HS-5 (cell line): ENCODE results near the gene ARL6IP4.

Experiments used
- DNase-seq: peaks from one replicate; pipeline ENCODE4 v3.0.0-alpha.2; 2012; ENCODE audit warnings: low read depth

ARL6IP4 gene

DNA sequence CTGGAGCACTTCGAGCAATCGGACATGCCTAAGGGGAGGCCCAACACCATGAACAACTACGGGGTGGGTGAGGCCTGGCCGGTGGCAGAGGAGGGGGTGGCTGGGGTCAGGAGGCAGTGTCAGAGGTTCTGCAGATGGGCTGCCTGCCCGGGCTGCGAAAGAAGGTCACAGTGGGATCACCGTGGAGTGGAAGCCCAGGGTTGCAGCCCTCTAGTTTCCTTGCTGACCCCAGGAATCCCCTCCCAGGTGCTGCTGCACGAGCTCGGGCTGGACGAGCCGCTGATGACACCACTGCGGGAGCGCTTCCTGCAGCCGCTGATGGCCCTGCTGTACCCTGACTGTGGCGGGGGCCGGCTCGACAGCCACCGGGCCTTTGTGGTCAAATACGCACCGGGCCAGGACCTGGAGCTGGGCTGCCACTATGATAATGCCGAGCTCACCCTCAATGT lies 1.9 kb upstream of the ARL6IP4 start:
- DNase-seq: no peak

DNA sequence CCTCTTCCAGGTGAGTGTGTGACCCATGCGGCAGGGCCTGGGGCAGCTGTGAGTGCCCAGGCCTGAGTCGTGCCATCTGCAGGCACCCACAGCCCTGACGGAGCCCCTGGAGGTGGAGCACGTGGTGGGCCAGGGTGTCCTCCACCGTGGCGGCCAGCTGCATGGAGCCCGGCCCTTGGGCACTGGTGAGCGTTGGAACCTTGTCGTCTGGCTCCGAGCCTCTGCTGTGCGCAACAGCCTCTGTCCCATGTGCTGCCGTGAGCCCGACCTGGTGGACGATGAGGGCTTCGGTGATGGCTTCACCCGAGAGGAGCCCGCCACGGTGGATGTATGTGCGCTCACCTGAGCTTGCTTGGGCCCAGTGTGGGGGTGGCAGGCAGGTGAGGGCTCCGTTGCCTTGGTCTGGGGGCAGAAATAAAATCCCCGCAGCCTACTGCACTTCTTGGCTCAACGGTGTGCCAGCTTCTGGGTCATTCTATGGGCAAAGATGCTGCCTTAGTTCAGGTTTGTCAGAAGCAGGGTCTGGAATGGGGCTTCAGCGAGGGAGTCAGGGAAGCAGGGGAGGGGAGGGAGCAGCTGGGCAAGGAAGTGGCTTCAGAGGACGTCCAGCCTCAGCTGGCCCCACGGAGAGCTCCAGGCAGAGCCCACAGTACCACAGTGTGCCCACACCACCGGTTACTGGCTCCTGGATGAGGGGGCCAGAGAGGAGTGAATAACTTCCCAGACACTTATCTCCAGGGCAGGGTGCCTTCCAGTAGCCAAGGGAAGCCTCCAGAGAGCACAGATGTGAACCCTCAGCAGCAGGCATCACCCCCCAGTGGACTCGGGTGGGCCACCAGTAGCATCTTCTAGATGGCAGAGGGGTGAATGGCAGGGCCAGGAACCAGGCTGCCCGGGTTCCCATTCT lies 1.2 kb upstream of the ARL6IP4 start:
- no peak for DNase-seq

DNA sequence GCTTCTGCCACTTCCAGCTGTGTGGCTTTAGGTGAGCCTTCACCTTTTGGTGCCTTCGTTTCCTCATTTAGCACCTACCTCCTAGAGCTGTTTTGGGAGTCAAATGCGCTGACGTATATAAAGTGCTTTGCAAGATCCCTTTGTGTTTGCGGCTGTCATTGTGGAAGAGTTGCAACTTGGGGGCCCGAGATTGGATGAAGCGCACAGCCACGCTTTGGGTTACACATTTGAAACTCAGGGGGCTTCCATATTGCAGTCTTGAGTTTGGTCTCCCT lies 636 bp upstream of the ARL6IP4 start:
- DNase-seq: no peak

DNA sequence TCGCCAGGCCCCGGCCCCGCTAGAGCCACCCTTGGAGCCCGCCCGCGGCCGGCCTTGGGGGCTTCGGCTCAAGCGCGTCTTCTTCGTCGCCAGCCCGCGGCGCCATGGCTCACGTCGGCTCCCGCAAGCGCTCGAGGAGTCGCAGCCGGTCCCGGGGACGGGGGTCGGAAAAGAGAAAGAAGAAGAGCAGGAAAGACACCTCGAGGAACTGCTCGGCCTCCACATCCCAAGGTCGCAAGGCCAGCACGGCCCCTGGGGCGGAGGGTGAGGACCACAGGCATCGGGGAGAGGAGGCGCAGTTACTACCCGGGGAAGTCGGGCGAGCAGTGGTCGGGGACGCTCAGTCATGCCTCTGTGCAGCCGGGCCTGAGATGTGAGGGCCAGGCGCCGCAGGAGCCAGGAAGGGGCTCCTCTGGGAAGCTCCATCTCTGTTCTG lies 573 bp downstream of the ARL6IP4 start:
- no peak for DNase-seq

DNA sequence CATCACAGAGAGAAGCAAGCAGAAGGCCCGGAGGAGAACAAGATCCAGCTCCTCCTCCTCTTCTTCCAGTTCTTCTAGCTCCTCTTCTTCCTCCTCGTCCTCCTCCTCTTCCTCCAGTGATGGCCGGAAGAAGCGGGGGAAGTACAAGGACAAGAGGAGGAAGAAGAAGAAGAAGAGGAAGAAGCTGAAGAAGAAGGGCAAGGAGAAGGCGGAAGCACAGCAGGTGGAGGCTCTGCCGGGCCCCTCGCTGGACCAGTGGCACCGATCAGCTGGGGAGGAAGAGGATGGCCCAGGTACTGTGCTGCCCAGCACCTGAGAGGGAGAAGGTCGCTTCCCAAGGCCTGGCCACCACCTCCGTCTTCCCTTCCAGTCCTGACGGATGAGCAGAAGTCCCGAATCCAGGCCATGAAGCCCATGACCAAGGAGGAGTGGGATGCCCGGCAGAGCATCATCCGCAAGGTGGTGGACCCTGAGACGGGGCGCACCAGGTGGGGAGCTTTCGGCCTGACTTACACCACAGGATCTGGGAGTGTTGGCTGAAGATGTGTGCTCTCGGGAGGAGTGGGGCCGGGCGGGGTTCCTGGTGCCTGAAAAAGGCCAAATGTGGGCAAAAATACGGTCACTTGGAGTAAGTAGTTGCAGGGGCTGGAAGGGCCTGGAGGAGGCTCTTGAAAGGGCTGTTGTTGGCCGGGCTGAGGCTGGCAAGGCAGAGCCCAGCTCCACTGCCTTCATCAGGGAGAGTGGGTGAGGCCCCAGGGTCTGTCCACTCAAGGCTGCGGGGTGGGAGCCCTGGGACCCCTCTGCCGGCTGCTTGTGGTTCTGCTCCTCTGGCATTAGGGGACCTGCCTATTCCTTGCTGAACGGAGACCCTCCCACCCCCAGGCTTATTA lies 1.4 kb downstream of the ARL6IP4 start:
- DNase-seq: no peak

DNA sequence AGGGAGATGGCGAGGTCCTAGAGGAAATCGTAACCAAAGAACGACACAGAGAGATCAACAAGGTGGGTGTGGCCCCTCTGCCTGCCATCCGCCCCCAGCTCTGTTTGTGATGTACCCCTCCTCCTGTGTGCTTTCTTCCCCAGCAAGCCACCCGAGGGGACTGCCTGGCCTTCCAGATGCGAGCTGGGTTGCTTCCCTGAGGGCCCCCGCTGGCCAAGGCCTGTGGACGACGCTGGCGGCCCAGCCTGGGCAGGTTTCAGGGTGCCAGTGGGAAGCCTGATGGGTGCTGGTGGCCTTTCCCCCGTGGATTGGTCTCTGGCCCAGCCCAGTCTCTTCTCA lies 2.0 kb downstream of the ARL6IP4 start:
- DNase-seq: no peak

DNA sequence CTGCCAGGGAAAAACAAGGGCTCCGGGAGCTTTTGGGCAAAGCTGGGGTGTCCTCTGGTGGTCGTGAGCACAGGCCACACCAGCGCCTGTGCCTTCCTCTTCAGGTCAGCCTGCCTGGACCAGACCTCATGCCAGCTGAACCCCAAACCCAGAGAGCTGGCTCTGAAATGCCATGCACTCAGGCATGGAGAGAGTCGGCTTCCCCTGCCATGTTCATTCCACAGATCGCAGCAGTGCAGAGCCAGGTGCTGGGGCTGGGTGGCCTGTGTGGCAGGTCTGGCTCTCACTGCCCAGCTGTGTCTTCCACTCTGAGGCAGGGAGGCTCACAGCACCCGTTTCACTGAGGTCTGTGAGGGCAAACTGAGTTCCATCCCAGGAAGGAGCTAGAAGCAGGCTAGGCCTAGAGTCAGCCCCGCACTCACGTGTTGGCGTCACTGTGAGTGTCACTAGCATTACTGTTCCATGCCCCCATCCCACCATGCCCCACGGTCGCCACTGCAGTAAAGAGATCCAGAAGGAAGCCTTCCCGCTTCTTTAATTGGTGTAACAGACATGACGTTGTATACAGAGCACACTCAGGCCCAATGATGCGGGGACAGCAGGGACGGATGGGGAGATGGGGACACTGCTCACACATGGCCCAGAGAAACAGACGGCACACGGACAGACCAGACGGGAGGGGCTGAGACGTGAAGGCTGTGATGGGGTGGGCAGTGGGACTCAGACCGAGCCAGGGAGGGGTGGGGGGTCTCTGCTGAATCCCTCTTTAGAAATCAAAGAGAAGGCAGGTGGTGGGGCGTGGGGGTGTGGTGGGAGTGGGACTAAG lies 2.7 kb downstream of the ARL6IP4 start:
- DNase-seq: no peak

DNA sequence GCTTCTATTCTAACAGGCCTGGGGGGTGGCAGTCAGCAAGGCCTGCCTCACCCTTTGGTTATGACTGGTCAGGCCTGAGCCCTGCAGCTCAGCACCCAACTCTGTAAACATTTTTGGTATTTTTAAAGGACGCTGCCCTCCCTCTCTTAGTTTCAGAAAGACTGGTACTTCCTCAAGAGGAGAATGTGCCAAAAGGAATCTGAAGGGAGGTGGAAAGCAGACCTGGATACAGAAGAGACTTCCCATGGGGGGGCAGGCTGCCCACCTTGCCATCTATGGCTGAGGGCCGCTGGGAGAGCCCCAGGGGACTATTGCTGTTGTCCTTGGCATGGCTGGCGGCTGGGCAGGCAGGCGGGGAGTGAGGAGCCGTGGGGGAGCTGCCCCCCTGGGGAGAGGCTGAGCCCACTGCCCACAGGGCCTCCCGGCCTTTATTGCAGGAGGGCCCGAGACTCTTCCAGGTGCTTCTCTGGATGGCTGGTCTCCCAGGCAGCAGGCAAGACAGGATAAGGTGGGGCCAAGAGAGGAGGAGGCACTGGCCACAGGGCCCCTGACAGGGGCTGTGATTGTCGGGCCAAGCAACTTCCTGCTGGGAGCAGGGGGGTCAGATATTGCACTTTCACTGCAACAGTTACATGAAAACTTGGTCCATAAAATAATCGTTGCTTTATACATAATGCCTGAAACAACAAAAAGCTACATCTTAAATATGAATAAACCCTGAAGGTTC lies 3.5 kb downstream of the ARL6IP4 start:
- no peak for DNase-seq

DNA sequence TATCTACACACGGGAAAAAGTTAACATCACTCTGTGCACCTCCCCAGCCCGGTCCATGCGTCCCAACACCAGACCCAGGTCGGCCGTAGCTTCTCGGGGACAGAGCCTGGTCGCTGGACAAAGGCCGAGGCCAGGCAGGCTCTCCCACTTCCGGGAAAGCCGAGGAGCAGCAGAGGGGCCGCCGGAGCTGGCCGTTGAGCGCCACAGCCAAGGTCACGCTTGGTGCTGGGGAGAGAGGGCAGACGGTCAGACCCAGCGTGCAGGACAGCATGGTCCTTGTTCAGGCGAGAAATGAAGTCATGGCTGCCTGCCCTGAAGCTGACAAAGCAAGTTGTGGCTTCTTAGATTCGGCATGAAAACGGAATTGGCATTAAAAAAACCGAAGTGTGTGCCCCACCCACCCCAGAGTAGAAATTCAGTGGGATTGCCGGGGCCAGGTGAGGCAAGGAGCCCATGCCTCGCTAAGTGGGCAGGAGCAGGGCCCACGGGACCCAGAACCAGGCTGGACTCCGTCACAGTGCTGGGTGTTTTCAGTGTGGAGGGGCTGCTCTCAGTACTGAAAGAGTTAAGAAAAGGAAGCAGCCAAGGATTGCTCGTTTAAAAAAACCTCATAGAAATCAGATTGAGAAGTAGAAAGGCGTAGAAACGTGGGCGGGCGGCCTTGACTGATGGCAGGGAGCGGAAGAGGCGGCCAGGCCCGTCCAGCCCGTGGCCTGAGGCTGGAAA lies 4.3 kb downstream of the ARL6IP4 start:
- no peak for DNase-seq

DNA sequence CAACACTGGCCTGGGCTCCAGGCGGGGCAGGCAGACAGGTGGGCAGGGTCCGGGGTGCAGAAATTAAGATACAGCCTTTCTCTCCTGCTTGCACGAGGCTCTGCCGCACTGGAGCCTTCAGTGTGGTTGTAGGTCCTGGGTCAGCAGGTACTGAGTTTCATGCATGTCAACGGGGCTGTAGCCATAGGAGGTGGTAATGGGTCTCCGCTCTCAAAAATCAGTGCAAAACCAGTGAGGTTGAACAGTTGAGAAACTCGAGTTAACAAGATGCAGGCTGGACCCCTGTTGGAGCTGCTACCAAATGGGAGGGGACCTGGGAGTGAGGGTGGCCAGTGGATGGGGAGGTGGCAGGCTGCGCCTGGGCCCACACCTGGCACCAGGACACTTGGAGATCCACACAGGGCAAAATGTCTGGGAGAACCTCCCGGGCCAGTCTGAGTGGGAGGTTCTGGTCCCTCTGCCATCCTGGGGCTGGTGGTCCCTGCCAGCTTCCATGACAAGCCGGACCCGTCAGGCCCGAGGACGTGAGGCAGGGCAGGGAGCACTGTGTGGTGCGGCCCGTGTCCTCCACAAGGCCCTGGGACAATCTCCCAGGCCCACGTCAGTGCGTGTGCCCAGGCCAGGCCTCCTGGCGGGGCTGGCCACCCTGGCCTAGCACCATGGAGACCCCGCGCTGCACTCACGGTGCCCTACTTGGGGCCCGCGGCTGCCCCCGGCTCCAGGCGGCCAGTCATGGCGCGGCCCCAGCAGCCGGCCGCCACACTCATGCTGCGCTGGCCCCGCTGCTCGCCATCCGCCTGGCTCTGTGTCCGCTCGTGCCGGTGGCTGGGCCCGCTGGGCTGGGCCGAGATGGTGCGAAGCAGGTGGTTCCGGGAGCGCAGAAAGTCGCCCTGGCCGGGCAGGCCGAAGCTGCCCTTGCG lies 5.1 kb downstream of the ARL6IP4 start:
- no peak for DNase-seq

DNA sequence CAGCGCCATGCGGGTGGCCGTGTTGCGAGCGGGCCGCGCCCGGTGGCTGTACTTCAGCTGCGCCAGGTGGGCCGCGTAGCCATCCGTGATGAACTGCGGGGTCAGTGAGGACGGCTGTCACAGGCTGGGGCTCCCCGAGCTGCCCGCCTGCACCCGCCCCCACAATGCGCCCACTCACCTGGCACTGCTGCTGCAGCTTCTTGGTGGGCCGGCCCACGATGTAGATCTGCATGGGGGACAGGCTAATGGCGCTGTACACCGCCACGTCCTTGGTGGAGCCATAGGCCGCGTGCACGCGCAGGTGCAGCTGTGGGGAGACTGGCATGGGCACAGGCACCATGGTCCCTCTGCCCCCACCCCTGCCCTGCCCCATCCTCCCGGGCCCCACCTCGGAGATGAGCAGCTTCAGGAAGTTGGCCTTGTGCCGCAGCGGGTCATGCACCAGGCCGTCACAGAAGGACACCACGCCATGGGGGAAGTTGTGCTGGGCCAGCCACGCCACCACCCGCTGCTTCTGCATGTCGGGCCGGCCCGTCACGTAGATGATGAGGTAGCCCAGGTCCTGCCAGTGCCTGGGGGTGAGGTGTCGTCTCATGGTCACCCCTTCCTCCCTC lies 5.9 kb downstream of the ARL6IP4 start:
- no peak for DNase-seq

DNA sequence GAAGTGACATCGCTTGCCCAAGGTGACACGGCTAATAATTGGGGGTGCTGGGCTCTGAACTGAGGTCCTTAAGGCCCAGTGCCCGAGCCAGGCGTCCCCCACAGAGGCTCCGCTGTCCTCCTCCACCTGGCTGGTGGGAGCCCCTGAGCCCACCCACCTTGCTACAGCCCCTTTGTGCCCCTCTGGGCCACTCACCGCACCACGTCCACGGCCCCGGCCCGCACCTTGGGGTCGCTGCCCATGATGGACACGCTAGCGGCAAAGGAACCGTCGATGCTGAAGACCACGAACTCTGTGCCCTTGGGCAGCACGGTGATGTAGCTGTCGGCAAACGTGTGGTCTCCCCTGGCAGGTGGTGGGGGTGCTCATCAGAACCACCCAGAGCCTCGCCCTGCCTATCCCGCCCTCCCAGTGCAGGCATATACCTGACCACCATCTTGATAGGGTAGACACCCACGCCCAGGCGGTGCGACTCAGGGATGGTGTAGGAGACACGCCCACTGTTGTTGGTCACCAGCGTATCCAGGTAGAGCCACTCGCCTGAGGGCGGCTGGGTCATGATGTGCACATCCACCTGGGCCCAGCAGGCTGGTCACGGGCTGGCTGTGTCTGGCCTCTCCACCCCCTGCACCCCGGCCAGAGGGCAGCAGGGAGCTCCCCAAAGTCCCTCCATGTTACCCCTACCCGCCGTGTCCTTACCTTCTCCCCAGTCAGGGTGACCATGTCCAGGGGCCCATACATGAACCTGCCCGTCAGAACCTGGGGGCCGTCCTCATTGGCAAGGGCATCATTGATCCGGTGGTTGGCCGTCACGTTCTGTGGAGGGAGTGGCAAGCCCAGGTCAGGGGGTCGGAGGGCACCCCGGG lies 6.8 kb downstream of the ARL6IP4 start:
- DNase-seq: no peak

DNA sequence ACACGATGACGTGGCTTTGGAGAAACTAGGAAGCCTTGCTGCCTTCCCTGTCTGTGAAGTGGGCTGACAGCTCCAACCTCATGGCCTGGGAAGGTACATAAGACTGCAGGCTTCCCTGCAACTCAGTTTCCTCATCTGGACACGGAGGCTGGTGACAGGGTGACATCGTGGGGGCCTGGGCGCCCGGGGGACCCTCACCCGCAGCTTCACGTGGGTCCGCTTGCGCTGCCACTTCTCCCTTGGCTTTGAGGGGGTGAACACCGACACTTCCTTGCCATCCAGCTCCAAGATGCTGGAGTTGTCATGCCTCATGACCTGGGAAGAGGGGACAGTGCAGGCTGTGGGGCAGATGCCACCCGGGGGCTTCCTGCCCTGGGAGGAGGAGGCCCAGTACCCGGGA lies 7.6 kb downstream of the ARL6IP4 start:
- no peak for DNase-seq

DNA sequence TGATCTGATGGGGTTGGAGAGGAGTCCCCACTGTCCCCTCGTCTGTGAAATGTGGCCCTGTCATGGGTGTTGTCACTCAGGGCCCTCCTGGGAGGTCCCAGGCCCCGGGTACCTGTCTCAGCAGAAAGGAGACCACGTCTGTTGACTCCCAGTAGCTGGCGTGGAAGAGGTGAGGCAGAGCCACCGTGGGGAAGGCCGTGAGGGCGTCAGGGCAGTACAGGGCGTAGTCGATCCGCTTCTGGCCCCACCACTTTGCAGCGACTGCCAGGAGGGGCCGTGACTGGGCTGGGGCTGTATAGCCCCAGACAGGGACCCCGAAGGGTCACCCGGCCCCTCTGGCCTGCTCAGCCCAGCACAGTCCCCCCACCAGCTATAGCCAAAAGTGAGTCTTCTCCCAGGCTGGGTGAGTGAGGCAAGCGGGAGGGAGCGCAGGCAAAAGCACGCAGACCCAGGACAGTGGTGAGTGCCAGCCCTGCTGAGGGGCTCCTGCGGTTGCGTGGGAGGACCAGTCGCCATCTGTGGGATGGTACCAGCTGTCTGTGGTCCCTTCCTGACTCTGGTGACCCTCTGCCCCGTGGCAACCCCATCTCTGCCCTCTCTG lies 8.2 kb downstream of the ARL6IP4 start:
- no peak for DNase-seq

DNA sequence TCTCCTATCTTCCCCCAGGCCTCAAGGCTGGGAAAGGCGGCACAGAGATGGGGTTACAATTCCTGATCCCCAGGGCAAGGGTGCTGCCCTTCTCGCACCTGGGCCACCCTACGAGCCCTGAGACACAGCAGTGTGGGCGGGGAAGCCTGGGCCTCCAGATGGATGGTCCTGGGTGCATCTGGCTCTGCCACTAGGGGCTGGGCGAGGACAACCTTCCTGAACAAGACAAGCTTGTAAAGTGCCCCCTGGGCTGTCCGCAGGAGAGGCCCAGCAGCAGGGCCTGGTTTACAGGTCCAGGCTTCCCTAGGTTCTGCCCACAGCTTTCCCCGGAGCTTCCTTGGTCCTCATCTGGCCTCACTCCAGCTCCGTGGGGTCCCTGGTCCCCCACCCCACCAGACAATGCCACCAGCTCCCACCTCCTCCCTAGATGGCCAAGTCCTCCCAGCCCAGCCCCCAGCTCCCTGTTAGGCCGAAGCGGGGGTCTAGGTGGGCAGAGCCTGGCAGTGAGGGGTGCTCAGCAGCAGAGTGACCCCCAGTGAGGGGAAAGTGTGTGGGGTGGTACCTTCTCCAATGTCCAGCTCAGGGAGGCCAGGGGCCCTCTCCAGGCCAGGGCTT lies 8.9 kb downstream of the ARL6IP4 start:
- no peak for DNase-seq

DNA sequence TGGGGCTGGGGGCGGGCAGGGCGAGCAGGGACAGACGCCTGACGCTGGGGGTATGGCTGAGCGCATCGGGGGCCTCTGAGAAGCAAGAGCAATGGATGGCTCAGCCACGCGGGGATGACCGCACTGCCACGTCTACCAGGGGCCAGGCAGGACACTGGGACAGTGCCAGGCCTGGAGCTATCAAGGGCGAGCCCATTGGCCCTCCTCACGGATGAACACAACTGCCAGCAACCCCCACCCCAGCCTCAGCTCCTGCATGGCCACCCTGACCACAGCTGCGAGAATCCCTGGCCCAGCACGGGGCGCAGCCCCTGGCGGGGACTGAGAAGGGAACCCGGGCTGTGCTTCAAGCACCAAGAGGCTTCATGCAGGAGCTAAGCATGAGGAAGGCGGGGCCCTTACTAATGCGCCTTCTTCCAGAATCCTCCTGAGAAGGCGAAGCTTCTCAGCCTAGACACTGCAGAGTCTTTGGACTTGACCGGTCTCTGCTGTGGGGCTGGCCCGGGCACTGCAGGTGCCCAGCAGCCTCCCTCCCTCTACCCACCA lies 9.5 kb downstream of the ARL6IP4 start:
- no peak for DNase-seq

DNA sequence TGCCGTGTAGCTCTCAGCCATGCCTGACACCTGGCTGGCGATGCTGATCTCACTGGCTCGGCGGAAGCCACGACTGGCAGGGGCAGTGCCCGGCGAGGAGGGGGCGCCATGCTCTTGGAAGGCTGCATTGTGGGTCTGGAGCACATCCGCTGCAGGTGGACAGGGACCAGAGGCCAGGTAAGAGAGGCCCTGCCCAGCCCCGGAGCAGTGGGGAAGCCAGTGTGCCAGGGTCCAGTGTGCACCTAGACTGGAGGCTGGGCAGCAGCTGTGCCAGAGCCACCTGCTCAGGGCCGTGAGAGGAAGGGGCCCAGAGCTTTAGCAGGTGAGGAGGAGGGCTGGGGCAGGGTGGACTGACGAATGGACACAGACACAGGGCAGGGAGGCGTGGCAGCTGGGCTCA lies 10.1 kb downstream of the ARL6IP4 start:
- no peak for DNase-seq
